Common myeloid progenitor, CD34-positive (primary cell): ENCODE data around the gene TMEM258.

ENCODE experiments used
- CTCF ChIA-PET: fragments of 350-600 bp; sonication (Branson Sonifier 250); formaldehyde crosslinking; loops from one replicate; lab custom pipeline; 2021; ENCODE audit warnings: antibody characterized with exemption; lab: Charles Lee
- POLR2A ChIA-PET: fragments of 350-600 bp; sonication (Branson Sonifier 250); formaldehyde crosslinking; loops from one replicate; lab custom pipeline; 2021; ENCODE audit warnings: antibody characterized with exemption; lab: Charles Lee
- DNase-seq, 3 donors: peaks; one replicate each; pipeline versions ENCODE4 v3.0.0 to v3.0.0-alpha.2; 2013
- H3K27ac ChIP-seq, 2 experiments: 1 replicate in 1 of 2; 2 replicates in 1 of 2; pipeline ENCODE4 v1.7.0; 2013; ENCODE audit warnings: inconsistent platforms in 2 of 2, low read length in 2 of 2, mild to moderate bottlenecking in 2 of 2, low read depth in 1 of 2, moderate library complexity in 1 of 2; ENCODE audit not compliant: severe bottlenecking in 2 of 2, insufficient read depth in 1 of 2, poor library complexity in 1 of 2
- H3K27me3 ChIP-seq, 5 experiments: replicated peaks in 2 of 5; 1 replicate in 3 of 5; 2 replicates in 2 of 5; pipeline versions ENCODE4 v1.6.1 to v1.7.0; 2013; ENCODE audit warnings: low read length in 4 of 5, mild to moderate bottlenecking in 2 of 5, moderate library complexity in 2 of 5, inconsistent platforms in 1 of 5; ENCODE audit not compliant: insufficient read depth in 5 of 5, control insufficient read depth in 4 of 5
- H3K36me3 ChIP-seq, 4 experiments: 1 replicate in 2 of 4; 2 replicates in 2 of 4; pipeline versions ENCODE4 v1.6.1 to v1.7.0; 2013; ENCODE audit warnings: low read length in 3 of 4, control low read depth in 1 of 4, mild to moderate bottlenecking in 1 of 4; ENCODE audit not compliant: control insufficient read depth in 4 of 4, insufficient read depth in 4 of 4
- H3K4me1 ChIP-seq, 4 experiments: 1 replicate in 3 of 4; 2 replicates in 1 of 4; pipeline versions ENCODE4 v1.6.1 to v1.7.1; 2013; ENCODE audit warnings: low read length in 3 of 4, mild to moderate bottlenecking in 3 of 4, control low read depth in 1 of 4, inconsistent platforms in 1 of 4, moderate library complexity in 1 of 4; ENCODE audit not compliant: control insufficient read depth in 4 of 4, insufficient read depth in 4 of 4; ENCODE audit errors: control extremely low read depth in 1 of 4
- H3K4me3 ChIP-seq, 7 experiments: 1 replicate in 4 of 7; 2 replicates in 3 of 7; pipeline versions ENCODE4 v1.5.1 to v1.7.0; 2013; ENCODE audit warnings: mild to moderate bottlenecking in 7 of 7, low read length in 6 of 7, moderate library complexity in 6 of 7, inconsistent platforms in 2 of 7, low read depth in 2 of 7, control low read depth in 1 of 7; ENCODE audit not compliant: insufficient read depth in 4 of 7, control insufficient read depth in 1 of 7; ENCODE audit errors: extremely low read depth in 1 of 7
- H3K9me3 ChIP-seq, 5 experiments: 1 replicate in 4 of 5; 2 replicates in 1 of 5; pipeline versions ENCODE4 v1.6.1 to v1.7.1; 2013; ENCODE audit warnings: low read length in 4 of 5, mild to moderate bottlenecking in 2 of 5, inconsistent platforms in 1 of 5, low read depth in 1 of 5, moderate library complexity in 1 of 5; ENCODE audit not compliant: control insufficient read depth in 4 of 5, insufficient read depth in 2 of 5; ENCODE audit errors: control extremely low read depth in 1 of 5
- WGBS: methylation state at CpG from one replicate; pipeline ENCODE4 v1.1.5; 2013; ENCODE audit not compliant: insufficient coverage; 5-methylcytosine and 5-hydroxymethylcytosine counted together

Gene TMEM258

GRCh38 chr11:61744181-61744580 is 48.2 kb downstream of the TMEM258 start:
- 96% methylated on average over 20 of the region's 20 CpGs for WGBS
- POLR2A ChIA-PET: no interaction called here
- H3K4me1 ChIP-seq: peaks cover 0 to 5% (median 2%) of the 10 kb centered on the region in 4 experiments
- peaks cover 0 to 2% (median 0%) of the 10 kb centered on the region in 5 experiments for H3K27me3 ChIP-seq
- CTCF ChIA-PET: interaction anchor here (1.5 to 1.7 kb wide), 5 partner anchors 10 to 54 kb away, joined by 3 to 11 read pairs (median 4); no protein-coding TSS in a partner anchor
- no peak overlapping the region for H3K4me3 ChIP-seq
- no peaks in the 10 kb centered on the region for H3K9me3 ChIP-seq
- no peaks in the 10 kb centered on the region for H3K36me3 ChIP-seq
- no peak overlapping the region for H3K27ac ChIP-seq
- DNase-seq: no peak

GRCh38 chr11:61743486-61744095 is 48.8 kb downstream of the TMEM258 start:
- H3K9me3 ChIP-seq: no peaks in the 10 kb centered on the region
- DNase-seq: no peak
- H3K27ac ChIP-seq: no peak overlapping the region
- H3K4me3 ChIP-seq: no peak overlapping the region
- H3K36me3 ChIP-seq: no peaks in the 10 kb centered on the region
- POLR2A ChIA-PET: no interaction called here
- peaks cover 0 to 5% (median 2%) of the 10 kb centered on the region in 4 experiments for H3K4me1 ChIP-seq
- WGBS: 91% methylated on average over 23 of the region's 42 CpGs
- H3K27me3 ChIP-seq: peaks cover 0 to 2% (median 0%) of the 10 kb centered on the region in 5 experiments
- CTCF ChIA-PET: interaction anchor here (0.7 to 1.7 kb wide), 7 partner anchors 10 to 85 kb away, joined by 3 to 11 read pairs (median 3); no protein-coding TSS in a partner anchor

DNA sequence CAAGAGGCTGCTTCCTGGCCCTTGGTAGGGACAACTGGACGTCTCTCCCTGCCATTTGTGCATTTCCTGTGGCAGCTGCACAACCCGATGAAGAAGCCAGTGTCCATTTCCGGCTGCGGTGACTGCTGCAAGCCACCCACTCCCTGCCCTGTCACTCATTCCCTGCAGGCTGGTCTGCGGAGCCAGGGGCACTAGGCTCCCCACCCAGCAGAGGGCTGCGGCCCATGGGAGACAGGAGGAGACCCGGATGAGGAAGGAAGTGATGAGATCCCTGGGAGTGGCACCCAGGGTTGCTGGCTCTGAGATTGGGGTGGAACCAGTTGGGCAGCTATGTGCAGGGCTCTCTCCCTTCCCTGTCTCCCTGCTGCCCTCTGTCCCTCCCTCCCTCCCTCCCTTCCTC is 50.0 kb downstream of the TMEM258 start:
- H3K9me3 ChIP-seq: no peaks in the 10 kb centered on the region

GRCh38 chr11:61739966-61740365 is 52.4 kb downstream of the TMEM258 start:
- Histone ChIP-seq H3K27me3 (peaks cover 0 to 2% (median 0%) of the 10 kb centered on the region in 5 experiments), H3K4me3 (no peak overlapping the region), H3K27ac (no peak overlapping the region), H3K9me3 (no peaks in the 10 kb centered on the region), H3K36me3 (no peaks in the 10 kb centered on the region), H3K4me1 (peaks cover 0 to 5% (median 2%) of the 10 kb centered on the region in 4 experiments)
- POLR2A ChIA-PET: no interaction called here
- CTCF ChIA-PET: interaction anchor here (1.5 to 3.9 kb wide), 2 partner anchors 10 to 36 kb away, joined by 3 to 23 read pairs; no protein-coding TSS in a partner anchor
- WGBS: 90% methylated on average over 6 of the region's 7 CpGs
- DNase-seq: no peak

More for the DNA sequence above, 50.0 kb downstream of the TMEM258 start:
- ChIA-PET POLR2A (no interaction called here), CTCF (no interaction called here)
- H3K4me1 ChIP-seq: peaks cover 0 to 5% (median 2%) of the 10 kb centered on the region in 4 experiments
- H3K27me3 ChIP-seq: peaks cover 0 to 2% (median 0%) of the 10 kb centered on the region in 5 experiments
- H3K36me3 ChIP-seq: no peaks in the 10 kb centered on the region
- WGBS: 40% methylated on average over 3 of the region's 7 CpGs
- H3K27ac ChIP-seq: no peak overlapping the region
- DNase-seq: peak in 2 of 3 donors; percentile 42
- H3K4me3 ChIP-seq: no peak overlapping the region

DNA sequence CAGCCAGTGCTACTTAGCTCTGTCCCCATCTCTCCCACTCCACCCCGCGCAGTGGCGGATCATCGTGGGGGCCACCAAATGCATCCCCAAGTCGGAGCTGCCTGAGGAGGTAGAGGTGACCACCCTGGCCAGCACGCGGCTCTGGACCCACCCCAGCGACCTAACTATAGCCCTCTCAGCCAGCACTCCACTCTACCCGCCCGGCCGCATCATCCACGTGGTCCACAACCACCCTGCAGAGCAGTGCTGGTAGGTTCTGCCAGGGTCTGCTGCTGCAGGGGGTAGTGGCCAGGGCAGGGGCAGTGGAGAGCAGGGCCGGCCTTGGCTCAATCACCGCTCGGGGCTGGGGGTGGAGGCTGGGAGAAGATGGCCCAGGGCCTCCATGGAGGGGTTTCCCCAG is 53.0 kb downstream of the TMEM258 start:
- no peak for DNase-seq
- no peak overlapping the region for H3K27ac ChIP-seq
- H3K4me3 ChIP-seq: no peak overlapping the region
- peaks cover 0 to 2% (median 0%) of the 10 kb centered on the region in 5 experiments for H3K27me3 ChIP-seq
- WGBS: 100% methylated on average over 3 of the region's 15 CpGs
- H3K4me1 ChIP-seq: peaks cover 0 to 5% (median 2%) of the 10 kb centered on the region in 4 experiments
- H3K36me3 ChIP-seq: no peaks in the 10 kb centered on the region
- CTCF ChIA-PET: interaction anchor here (1.5 to 3.9 kb wide), 3 partner anchors 11 to 368 kb away, joined by 3 to 23 read pairs (median 3); no protein-coding TSS in a partner anchor
- no peaks in the 10 kb centered on the region for H3K9me3 ChIP-seq
- POLR2A ChIA-PET: no interaction called here
